ENCODE measurements around the gene TTC3. TPM values are rescaled to one million over a fixed set of nuclear protein-coding genes. Genes with fewer than 3 reads are reported as not detected.

TTC3 gene
- total and polyA plus RNA-seq, 9 of the 15 experiments (the other 6 are each of a cell fraction or from before 2014, with no cell fraction given), result 17.5 to 92.0 (median 59.5) TPM

DNA sequence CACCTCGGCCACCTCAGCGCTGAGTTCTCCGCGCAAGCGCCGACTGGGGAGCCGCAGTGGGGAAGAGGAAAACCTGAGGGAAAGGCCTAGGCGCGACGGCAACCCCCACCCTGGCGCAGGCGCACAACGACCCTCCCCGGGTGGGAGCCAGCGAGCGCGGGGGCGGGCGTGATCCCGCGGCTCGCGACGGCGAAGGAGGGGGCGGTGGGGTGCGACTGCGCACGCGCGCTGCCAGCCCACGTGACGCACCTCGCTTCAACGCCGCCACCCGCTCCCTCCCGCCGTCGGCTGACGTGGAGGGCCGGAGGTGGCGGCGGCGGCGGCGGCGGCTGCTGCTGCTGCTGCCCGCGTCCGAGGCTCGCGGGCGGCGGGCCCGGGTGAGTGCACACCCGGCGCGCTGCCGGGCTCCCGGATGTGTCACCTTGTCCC is at the start of gene TTC3, which contains the start of gene PIGP (continued):
- TF ChIP-seq HIVEP1 (CRISPR knock-in tag; IDR thresholded peaks at IDR 0.05) (no peak), CBX5 (IDR thresholded peaks at IDR 0.05; ENCODE audit: borderline replicate concordance, low read depth) (no peak), PHB (CRISPR knock-in tag; IDR thresholded peaks at IDR 0.05) (no peak), IFI16 (CRISPR knock-in tag; IDR thresholded peaks at IDR 0.05) (no peak), ZNF263 (CRISPR knock-in tag; IDR thresholded peaks at IDR 0.05; ENCODE audit: borderline replicate concordance) (no peak; the same call in none of the 2 replicates), ATF1 (CRISPR knock-in tag; IDR thresholded peaks at IDR 0.05) (0 out of 2 replicates have a peak, but pooled peaks have one; percentile 3), ATF1 (tag; IDR thresholded peaks at IDR 0.05) (no peak), TBP (optimal IDR thresholded peaks at IDR 0.05; ENCODE audit: low read depth, low read length) (peak; percentile 85), ZNF764 (CRISPR knock-in tag; IDR thresholded peaks at IDR 0.05; ENCODE audit: low read depth) (no peak), KHSRP (IDR thresholded peaks at IDR 0.05) (no peak), CEBPG (CRISPR knock-in tag; IDR thresholded peaks at IDR 0.05) (no peak), CEBPG (tag; conservative IDR thresholded peaks at IDR 0.05 in 1 of 2, IDR thresholded peaks at IDR 0.05 in 1 of 2) (no peak)
- TF ChIP-seq, protein P1, sequence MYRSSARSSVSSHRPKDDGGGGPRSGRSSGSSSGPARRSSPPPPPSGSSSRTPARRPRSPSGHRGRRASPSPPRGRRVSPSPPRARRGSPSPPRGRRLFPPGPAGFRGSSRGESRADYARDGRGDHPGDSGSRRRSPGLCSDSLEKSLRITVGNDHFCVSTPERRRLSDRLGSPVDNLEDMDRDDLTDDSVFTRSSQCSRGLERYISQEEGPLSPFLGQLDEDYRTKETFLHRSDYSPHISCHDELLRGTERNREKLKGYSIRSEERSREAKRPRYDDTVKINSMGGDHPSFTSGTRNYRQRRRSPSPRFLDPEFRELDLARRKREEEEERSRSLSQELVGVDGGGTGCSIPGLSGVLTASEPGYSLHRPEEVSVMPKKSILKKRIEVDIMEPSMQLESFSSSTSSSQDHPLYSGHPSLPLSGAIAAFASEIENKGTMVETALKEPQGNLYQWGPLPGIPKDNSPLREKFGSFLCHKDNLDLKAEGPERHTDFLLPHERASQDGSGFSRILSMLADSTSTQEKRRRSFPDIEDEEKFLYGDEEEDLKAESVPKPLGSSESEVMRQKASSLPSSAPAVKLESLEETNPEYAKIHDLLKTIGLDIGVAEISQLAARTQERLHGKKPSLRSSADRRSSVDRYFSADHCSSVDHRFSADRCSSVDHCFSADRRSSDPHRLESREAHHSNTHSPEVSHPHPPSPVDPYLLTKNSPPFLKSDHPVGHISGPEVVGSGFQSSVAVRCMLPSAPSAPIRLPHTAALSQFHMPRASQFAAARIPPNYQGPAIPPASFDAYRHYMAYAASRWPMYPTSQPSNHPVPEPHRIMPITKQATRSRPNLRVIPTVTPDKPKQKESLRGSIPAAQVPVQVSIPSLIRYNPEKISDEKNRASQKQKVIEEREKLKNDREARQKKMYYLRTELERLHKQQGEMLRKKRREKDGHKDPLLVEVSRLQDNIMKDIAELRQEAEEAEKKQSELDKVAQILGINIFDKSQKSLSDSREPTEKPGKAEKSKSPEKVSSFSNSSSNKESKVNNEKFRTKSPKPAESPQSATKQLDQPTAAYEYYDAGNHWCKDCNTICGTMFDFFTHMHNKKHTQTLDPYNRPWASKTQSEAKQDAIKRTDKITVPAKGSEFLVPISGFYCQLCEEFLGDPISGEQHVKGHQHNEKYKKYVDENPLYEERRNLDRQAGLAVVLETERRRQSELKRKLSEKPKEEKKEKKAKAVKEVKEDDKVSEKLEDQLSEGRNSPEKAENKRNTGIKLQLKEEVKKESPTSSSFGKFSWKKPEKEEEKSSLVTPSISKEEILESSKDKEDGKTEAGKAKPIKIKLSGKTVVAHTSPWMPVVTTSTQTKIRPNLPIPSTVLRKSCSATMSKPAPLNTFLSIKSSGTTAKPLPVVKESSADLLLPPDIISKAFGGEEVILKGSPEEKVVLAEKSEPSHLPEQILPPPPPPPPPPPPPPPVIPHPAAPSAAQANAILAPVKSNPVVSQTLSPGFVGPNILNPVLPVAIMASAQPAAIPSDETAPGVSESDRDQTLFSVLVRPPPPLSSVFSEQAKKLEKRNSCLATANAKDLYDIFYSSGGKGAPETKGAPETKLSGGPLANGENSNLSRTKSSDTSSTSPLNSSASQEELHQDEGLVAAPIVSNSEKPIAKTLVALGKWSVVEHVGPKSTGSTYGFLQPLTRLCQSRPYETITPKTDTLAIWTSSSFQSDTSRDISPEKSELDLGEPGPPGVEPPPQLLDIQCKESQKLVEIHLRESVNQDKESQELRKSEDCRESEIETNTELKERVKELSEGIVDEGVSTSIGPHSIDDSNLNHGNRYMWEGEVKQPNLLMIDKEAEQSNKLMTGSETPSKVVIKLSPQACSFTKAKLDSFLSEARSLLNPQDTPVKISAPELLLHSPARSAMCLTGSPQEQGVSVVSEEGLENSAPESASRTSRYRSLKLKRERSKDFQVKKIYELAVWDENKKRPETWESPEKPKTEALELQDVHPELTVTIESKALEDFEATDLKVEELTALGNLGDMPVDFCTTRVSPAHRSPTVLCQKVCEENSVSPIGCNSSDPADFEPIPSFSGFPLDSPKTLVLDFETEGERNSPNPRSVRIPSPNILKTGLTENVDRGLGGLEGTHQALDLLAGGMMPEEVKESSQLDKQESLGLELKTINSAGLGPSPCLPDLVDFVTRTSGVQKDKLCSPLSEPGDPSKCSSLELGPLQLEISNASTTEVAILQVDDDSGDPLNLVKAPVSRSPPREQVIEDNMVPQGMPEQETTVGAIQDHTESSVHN (IDR thresholded peaks at IDR 0.05; ENCODE audit: borderline replicate concordance in 1 of 2, low read depth in 1 of 2), result no peak
- TF ChIP-seq, protein P2, sequence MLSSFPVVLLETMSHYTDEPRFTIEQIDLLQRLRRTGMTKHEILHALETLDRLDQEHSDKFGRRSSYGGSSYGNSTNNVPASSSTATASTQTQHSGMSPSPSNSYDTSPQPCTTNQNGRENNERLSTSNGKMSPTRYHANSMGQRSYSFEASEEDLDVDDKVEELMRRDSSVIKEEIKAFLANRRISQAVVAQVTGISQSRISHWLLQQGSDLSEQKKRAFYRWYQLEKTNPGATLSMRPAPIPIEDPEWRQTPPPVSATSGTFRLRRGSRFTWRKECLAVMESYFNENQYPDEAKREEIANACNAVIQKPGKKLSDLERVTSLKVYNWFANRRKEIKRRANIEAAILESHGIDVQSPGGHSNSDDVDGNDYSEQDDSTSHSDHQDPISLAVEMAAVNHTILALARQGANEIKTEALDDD (IDR thresholded peaks at IDR 0.05), result no peak
- TF ChIP-seq, protein P3, sequence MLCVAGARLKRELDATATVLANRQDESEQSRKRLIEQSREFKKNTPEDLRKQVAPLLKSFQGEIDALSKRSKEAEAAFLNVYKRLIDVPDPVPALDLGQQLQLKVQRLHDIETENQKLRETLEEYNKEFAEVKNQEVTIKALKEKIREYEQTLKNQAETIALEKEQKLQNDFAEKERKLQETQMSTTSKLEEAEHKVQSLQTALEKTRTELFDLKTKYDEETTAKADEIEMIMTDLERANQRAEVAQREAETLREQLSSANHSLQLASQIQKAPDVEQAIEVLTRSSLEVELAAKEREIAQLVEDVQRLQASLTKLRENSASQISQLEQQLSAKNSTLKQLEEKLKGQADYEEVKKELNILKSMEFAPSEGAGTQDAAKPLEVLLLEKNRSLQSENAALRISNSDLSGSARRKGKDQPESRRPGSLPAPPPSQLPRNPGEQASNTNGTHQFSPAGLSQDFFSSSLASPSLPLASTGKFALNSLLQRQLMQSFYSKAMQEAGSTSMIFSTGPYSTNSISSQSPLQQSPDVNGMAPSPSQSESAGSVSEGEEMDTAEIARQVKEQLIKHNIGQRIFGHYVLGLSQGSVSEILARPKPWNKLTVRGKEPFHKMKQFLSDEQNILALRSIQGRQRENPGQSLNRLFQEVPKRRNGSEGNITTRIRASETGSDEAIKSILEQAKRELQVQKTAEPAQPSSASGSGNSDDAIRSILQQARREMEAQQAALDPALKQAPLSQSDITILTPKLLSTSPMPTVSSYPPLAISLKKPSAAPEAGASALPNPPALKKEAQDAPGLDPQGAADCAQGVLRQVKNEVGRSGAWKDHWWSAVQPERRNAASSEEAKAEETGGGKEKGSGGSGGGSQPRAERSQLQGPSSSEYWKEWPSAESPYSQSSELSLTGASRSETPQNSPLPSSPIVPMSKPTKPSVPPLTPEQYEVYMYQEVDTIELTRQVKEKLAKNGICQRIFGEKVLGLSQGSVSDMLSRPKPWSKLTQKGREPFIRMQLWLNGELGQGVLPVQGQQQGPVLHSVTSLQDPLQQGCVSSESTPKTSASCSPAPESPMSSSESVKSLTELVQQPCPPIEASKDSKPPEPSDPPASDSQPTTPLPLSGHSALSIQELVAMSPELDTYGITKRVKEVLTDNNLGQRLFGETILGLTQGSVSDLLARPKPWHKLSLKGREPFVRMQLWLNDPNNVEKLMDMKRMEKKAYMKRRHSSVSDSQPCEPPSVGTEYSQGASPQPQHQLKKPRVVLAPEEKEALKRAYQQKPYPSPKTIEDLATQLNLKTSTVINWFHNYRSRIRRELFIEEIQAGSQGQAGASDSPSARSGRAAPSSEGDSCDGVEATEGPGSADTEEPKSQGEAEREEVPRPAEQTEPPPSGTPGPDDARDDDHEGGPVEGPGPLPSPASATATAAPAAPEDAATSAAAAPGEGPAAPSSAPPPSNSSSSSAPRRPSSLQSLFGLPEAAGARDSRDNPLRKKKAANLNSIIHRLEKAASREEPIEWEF (CRISPR knock-in tag; IDR thresholded peaks at IDR 0.05), result peak; percentile 52; the same call in 1 of the 2 replicates
